Activated T-cell treated with anti-CD3 and anti-CD28 coated beads, Interleukin-2, amount 50 U/mL, for 1 hour (primary cell): ENCODE results near the gene DOCK1.
"Not testable (repeated sequence)": the region's sequence is repeated elsewhere in the genome, so short reads cannot be mapped to it uniquely, and the experiment has no call there.

ENCODE experiments used
- DNase-seq: peaks from one replicate; pipeline ENCODE4 v3.0.0-alpha.2; 2020

Gene DOCK1

GRCh38 chr10:126904818-126905701 is at the start of gene DOCK1:
TSS of gene DOCK1 (plus strand) at chr10:126905428. CDS start at chr10:126905518, 90 bp downstream.
- no peak for DNase-seq

DNA sequence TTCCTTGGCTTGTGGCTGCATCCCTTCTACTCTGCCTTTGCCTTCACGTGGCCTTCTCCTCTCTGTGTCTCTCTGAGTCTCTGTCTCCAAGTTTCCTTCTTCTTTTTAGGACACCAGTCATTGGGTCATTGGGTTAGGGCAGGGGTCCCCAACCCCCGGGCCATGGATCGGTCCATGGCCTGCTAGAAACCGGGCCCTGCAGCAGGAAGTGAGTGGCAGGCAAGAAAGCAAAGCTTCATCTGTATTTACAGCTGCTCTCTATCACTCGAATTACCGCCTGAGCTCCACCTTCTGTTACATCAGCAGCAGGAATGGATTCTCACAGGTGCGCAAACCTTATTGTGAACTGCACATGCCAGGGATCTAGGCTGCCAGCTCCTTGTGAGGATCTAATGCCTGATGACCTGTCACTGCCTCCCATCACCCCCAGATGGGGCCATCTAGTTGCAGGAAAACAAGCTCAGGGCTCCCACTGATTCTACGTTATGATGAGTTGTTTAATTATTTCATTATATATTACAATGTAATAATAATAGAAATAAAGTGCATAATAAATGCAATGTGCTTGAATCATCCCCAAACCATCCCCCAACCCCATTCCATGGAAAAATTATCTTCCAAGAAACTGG is 47.9 kb upstream of the DOCK1 start:
- DNase-seq = no peak

DNA sequence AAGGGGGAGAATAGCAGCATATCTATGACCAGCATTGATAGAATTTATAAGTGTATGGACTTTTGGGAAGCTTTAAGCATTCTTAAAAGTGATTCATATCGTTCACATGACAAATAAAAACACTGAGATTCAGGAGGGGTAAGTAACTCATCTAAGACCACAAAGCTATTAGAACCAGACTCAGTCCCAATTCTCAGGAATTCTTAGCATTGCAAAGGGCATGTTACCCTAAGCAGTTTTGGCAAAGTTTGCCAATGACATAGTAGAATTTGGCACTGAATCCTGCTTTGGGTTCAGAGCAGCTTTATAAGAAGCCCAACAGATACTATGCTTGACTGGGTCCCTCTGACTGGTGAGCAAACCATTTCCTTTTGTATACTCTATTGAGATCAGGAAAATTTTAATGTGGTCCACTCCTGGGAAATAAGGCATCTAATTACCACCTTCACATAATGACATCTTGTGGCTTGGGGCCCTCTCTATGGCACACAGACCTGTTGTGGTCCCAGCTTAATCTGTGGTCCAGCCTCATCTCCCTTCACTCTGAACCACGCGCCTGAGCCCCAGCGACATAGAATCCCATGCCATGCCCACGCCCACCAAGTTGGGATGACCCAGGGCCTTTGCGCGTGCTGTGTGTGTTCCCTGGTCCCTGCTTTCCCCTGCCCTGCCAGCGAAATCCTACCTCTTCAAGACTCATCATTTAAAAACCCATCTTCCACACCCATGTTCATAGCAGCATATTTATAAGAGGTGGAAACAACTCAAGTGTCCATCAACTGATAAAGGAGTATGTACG is 37.5 kb upstream of the DOCK1 start:
- DNase-seq = no peak

DNA sequence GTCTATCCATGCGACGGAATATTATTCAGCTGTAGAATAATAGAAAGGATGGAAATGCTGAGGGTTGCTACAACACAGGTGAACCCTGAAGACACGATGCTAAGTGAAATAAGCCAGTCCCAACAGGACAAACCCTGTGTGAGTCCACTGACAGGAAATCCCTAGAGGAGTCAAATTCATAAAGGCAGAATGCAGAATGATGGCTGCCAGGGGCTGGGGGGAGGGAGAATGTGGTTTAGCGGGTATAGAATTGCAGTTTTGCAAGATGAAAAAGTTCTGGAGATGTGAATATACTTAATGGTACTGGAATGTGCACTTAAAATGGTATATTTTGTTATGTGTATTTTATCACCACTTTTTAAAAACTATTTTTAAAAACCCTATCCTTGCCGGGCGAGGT is 36.9 kb upstream of the DOCK1 start:
- DNase-seq = no peak

DNA sequence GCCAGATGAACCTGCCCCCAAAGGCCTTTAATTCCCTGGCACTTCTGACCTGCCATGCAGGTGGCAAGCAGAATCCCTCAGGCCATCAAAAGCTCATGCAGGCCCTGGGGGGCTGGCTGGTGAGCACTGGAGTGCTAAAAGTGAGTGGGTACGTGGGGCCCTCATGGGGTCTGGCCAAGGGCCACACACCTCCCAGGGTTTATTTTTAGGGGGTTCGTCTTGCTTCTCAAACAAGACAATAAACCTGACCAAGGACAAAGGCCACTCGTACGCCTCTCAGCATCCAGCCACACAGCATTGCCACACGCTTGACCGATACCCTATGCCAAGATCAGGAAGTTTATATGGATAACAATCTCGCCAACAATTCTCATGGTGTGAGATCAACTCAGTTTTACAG is 33.1 kb upstream of the DOCK1 start:
- DNase-seq = no peak

- no peak for DNase-seq
Observed at GRCh38 chr10:126872768-126873167, 32.5 kb upstream of the DOCK1 start.

- no peak for DNase-seq
Observed at GRCh38 chr10:126876456-126876855, 28.8 kb upstream of the DOCK1 start.

GRCh38 chr10:126877390-126877789 is 27.8 kb upstream of the DOCK1 start:
- no peak for DNase-seq

DNA sequence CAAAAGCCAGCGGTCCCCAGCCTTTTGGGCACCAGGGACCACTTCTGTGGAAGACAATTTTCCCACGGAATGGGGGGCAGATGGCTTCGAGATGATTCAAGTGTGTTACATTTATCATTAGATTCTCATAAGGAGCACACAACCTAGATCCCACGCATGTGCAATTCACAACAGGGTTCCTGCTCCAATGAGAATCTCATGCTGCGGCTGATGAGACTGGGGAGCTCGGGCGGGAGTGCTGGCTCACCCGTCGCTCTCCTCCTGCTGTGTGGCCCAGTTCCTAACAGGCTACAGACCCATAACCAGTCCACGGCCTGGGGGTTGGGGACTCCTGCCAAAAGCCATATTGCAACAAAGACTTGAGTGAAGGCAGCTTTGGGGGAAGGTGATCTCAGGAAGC is 26.6 kb upstream of the DOCK1 start:
- no peak for DNase-seq

- DNase-seq = no peak
Observed at GRCh38 chr10:126880926-126881325, 24.3 kb upstream of the DOCK1 start.

DNA sequence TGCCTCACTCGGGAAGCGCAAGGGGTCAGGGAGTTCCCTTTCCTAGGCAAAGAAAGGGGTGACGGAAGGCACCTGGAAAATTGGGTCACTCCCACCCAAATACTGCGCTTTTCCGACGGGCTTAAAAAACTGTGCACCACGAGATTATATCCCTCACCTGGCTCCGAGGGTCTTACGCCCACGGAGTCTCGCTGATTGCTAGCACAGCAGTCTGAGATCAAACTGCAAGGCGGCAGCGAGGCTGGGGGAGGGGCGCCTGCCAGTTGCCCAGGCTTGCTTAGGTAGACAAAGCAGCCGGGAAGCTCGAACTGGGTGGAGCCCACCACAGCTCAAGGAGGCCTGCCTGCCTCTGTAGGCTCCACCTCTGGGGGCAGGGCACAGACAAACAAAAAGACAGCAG is 23.2 kb upstream of the DOCK1 start:
- not testable (repeated sequence) for DNase-seq

DNA sequence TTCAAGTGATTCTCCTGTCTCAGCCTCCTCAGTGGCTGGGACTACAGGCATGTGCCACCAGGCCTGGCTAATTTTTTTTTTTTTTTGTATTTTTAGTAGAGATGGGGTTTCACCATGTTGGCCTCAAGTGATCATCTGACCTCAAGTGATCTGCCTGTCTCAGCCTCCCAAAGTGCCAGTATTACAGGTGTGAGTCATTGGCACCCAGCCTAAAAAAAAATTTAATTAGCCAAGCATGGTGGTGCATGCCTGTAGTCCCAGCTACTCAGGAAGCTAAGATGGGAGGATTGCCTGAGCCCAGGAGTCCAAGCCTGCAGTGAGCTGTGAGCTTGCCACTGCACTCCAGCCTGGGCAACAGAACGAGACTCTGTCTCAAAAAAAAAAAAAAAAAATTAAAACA is 16.8 kb upstream of the DOCK1 start:
- not testable (repeated sequence) for DNase-seq

GRCh38 chr10:126889421-126889820 is 15.8 kb upstream of the DOCK1 start:
- no peak for DNase-seq

DNA sequence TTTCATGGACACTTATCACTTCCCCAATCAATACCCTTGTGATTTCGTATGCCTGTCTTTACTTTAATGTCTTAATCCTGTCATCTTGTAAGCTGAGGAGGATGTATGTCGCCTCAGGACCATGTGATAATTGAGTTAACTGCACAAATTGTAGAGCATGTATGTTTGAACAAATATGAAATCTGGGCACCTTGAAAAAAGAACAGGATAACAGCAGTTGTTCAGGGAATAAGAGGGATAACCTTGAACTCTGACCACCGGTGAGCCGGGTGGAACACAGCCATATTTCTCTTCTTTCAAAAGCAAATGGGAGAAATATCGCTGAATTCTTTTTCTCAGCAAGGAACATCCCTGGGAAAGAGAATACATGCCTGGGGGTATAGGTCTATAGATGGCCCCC is 14.4 kb upstream of the DOCK1 start:
- DNase-seq = not testable (repeated sequence)

- DNase-seq = no peak
Observed at GRCh38 chr10:126892226-126893175, 12.7 kb upstream of the DOCK1 start.

GRCh38 chr10:126893206-126893605 is 12.0 kb upstream of the DOCK1 start:
- no peak for DNase-seq

GRCh38 chr10:126893841-126894240 is 11.4 kb upstream of the DOCK1 start:
- DNase-seq = no peak

GRCh38 chr10:126895214-126895781 is 9.9 kb upstream of the DOCK1 start:
- no peak for DNase-seq

- DNase-seq = no peak
Observed at GRCh38 chr10:126898460-126898859, 6.8 kb upstream of the DOCK1 start.

DNA sequence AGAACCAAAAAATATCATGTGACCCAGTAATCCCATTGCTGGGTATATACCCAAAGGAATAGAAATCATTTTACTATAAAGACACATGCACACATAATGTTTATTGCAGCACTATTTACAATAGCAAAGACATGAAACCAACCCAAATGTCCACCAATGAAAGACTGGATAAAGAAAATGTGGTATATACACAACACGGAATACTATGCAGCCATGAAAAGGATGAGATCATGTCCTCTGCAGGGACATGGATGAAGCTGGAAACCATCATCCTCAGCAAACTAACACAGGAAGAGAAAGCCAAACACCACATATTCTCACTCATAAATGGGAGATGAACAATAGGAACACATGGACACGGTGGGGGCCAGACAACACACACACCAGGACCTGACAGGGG is 5.7 kb upstream of the DOCK1 start:
- DNase-seq = not testable (repeated sequence)

- no peak for DNase-seq
Observed at GRCh38 chr10:126902157-126902556, 3.1 kb upstream of the DOCK1 start.
